Ramos (cell line): ENCODE measurements around the gene OR6C6.
"Not testable (repeated sequence)": the region's sequence is repeated elsewhere in the genome, so short reads cannot be mapped to it uniquely, and the experiment has no call there.

Experiments
- in situ Hi-C: fragments of 300-500 bp; cut with MboI; formaldehyde crosslinking; loops from one replicate; pipeline ENCODE4 v1.14.3; 2022; ENCODE audit warnings: low sequenced_read_pairs; ENCODE audit not compliant: unreplicated experiment

OR6C6 gene

GRCh38 chr12:55296469-55296868, at the start of gene OR6C6:
Gene OR6C6, minus strand, starts transcription at chr12:55296569. Its CDS starts 1,337 bp downstream, at chr12:55295232.
- in situ Hi-C loops = no loop called here

- in situ Hi-C loops = no loop called here
Measured at GRCh38 chr12:55336002-55336401, 39.6 kb upstream of the OR6C6 start.

- in situ Hi-C loops = no loop called here
Measured at GRCh38 chr12:55330446-55330845, 34.1 kb upstream of the OR6C6 start, which contains the start of gene OR6C3. Gene OR6C3, plus strand, starts transcription at chr12:55330746. Its CDS starts 955 bp downstream, at chr12:55331701.

GRCh38 chr12:55325801-55326200, 29.4 kb upstream of the OR6C6 start:
- in situ Hi-C loops = not testable (repeated sequence)

- in situ Hi-C loops = no loop called here
Measured at GRCh38 chr12:55320201-55320600, 23.8 kb upstream of the OR6C6 start.

GRCh38 chr12:55314043-55314442, 17.7 kb upstream of the OR6C6 start, which contains the start of gene OR6C1:
Gene OR6C1, plus strand, starts transcription at chr12:55314343. Its CDS starts 6,257 bp downstream, at chr12:55320600.
- in situ Hi-C loops = no loop called here

GRCh38 chr12:55289999-55290398, 6.4 kb downstream of the OR6C6 start:
- in situ Hi-C loops = no loop called here

GRCh38 chr12:55280991-55281390, 15.4 kb downstream of the OR6C6 start:
- in situ Hi-C loops = no loop called here

- in situ Hi-C loops = no loop called here
Measured at GRCh38 chr12:55258303-55258702, 38.1 kb downstream of the OR6C6 start.

- in situ Hi-C loops = no loop called here
Measured at GRCh38 chr12:55256831-55257230, 39.5 kb downstream of the OR6C6 start.

- in situ Hi-C loops = no loop called here
Measured at GRCh38 chr12:55253281-55253680, 43.1 kb downstream of the OR6C6 start.

- in situ Hi-C loops = no loop called here
Measured at GRCh38 chr12:55250944-55251343, 45.4 kb downstream of the OR6C6 start.

GRCh38 chr12:55246159-55246558, 50.2 kb downstream of the OR6C6 start:
- in situ Hi-C loops = no loop called here

GRCh38 chr12:55244309-55244708, 52.1 kb downstream of the OR6C6 start, which contains the start of gene OR6C74:
Gene OR6C74, plus strand, starts transcription at chr12:55244609. Its CDS starts 2,679 bp downstream, at chr12:55247288.
- in situ Hi-C loops = no loop called here
